ENCODE results near the gene CDHR5. TPM values are rescaled to one million over a fixed set of nuclear protein-coding genes. Genes with fewer than 3 reads are reported as not detected.

CDHR5 gene
- total RNA-seq, 1 experiment from 2014 or later, result not detected

GRCh38 chr11:657691-658126, 33.0 kb upstream of the CDHR5 start:
- ChIA-PET POLR2A (ENCODE audit: low non-redundant PET) (no interaction called here), CTCF (no interaction called here)
- H3K9me3 ChIP-seq (ENCODE audit: low read depth, low read length, poor library complexity, severe bottlenecking), result no peaks in the 10 kb centered on the region
- TF ChIP-seq, protein P1, sequence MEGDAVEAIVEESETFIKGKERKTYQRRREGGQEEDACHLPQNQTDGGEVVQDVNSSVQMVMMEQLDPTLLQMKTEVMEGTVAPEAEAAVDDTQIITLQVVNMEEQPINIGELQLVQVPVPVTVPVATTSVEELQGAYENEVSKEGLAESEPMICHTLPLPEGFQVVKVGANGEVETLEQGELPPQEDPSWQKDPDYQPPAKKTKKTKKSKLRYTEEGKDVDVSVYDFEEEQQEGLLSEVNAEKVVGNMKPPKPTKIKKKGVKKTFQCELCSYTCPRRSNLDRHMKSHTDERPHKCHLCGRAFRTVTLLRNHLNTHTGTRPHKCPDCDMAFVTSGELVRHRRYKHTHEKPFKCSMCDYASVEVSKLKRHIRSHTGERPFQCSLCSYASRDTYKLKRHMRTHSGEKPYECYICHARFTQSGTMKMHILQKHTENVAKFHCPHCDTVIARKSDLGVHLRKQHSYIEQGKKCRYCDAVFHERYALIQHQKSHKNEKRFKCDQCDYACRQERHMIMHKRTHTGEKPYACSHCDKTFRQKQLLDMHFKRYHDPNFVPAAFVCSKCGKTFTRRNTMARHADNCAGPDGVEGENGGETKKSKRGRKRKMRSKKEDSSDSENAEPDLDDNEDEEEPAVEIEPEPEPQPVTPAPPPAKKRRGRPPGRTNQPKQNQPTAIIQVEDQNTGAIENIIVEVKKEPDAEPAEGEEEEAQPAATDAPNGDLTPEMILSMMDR (conservative IDR thresholded peaks at IDR 0.05; ENCODE audit: low read depth, low read length), result no peak
- no peak for TF ChIP-seq EZH2 (IDR thresholded peaks at IDR 0.05; ENCODE audit: borderline replicate concordance, low read depth, low read length, poor library complexity, severe bottlenecking)
- no TSS peak for BruUV-seq (replicated peaks)
- no peaks in the 10 kb centered on the region for H3K36me3 ChIP-seq (ENCODE audit: insufficient read depth, low read length, poor library complexity, severe bottlenecking)
- H3K27ac ChIP-seq (ENCODE audit: low read depth, low read length, poor library complexity, severe bottlenecking), result no peak overlapping the region
- no peak overlapping the region for H3K4me3 ChIP-seq (ENCODE audit: low read depth, low read length, poor library complexity, severe bottlenecking)
- H3K27me3 ChIP-seq (replicated peaks; ENCODE audit: insufficient read depth, low read depth, low read length, poor library complexity), result no peaks in the 10 kb centered on the region
- no peak for DNase-seq (ENCODE audit: low spot score)
- peaks cover 5% of the 10 kb centered on the region for H3K4me1 ChIP-seq (ENCODE audit: insufficient read depth, low read length, poor library complexity, severe bottlenecking)
- intact Hi-C loops (cut with micrococcal nuclease; ENCODE audit: unreplicated experiment), result no loop called here

GRCh38 chr11:656866-657265, 32.1 kb upstream of the CDHR5 start:
- H3K27me3 ChIP-seq (replicated peaks; ENCODE audit: insufficient read depth, low read depth, low read length, poor library complexity), result no peaks in the 10 kb centered on the region
- DNase-seq (ENCODE audit: low spot score), result no peak
- no TSS peak for BruUV-seq (replicated peaks)
- TF ChIP-seq, protein P1 (conservative IDR thresholded peaks at IDR 0.05; ENCODE audit: low read depth, low read length), result no peak
- no peak for TF ChIP-seq EZH2 (IDR thresholded peaks at IDR 0.05; ENCODE audit: borderline replicate concordance, low read depth, low read length, poor library complexity, severe bottlenecking)
- ChIA-PET CTCF (no interaction called here), POLR2A (ENCODE audit: low non-redundant PET) (no interaction called here)
- H3K4me1 ChIP-seq (ENCODE audit: insufficient read depth, low read length, poor library complexity, severe bottlenecking), result peaks cover 5% of the 10 kb centered on the region
- intact Hi-C loops (cut with micrococcal nuclease; ENCODE audit: unreplicated experiment), result no loop called here
- H3K27ac ChIP-seq (ENCODE audit: low read depth, low read length, poor library complexity, severe bottlenecking), result no peak overlapping the region
- no peaks in the 10 kb centered on the region for H3K36me3 ChIP-seq (ENCODE audit: insufficient read depth, low read length, poor library complexity, severe bottlenecking)
- no peaks in the 10 kb centered on the region for H3K9me3 ChIP-seq (ENCODE audit: low read depth, low read length, poor library complexity, severe bottlenecking)
- H3K4me3 ChIP-seq (ENCODE audit: low read depth, low read length, poor library complexity, severe bottlenecking), result no peak overlapping the region

- CTCF ChIA-PET, result no interaction called here
- no peak for TF ChIP-seq EZH2 (IDR thresholded peaks at IDR 0.05; ENCODE audit: borderline replicate concordance, low read depth, low read length, poor library complexity, severe bottlenecking)
- TF ChIP-seq, protein P1 (conservative IDR thresholded peaks at IDR 0.05; ENCODE audit: low read depth, low read length), result no peak
- DNase-seq (ENCODE audit: low spot score), result no peak
- H3K4me1 ChIP-seq (ENCODE audit: insufficient read depth, low read length, poor library complexity, severe bottlenecking), result peaks cover 5% of the 10 kb centered on the region
- BruUV-seq (replicated peaks), result no TSS peak
- no peak overlapping the region for H3K4me3 ChIP-seq (ENCODE audit: low read depth, low read length, poor library complexity, severe bottlenecking)
- POLR2A ChIA-PET (ENCODE audit: low non-redundant PET), result no interaction called here
- intact Hi-C loops (cut with micrococcal nuclease; ENCODE audit: unreplicated experiment), result no loop called here
- H3K36me3 ChIP-seq (ENCODE audit: insufficient read depth, low read length, poor library complexity, severe bottlenecking), result no peaks in the 10 kb centered on the region
- H3K27me3 ChIP-seq (replicated peaks; ENCODE audit: insufficient read depth, low read depth, low read length, poor library complexity), result no peaks in the 10 kb centered on the region
- H3K27ac ChIP-seq (ENCODE audit: low read depth, low read length, poor library complexity, severe bottlenecking), result no peak overlapping the region
- no peaks in the 10 kb centered on the region for H3K9me3 ChIP-seq (ENCODE audit: low read depth, low read length, poor library complexity, severe bottlenecking)
Observed at GRCh38 chr11:656426-656825, 31.7 kb upstream of the CDHR5 start.
